ENCODE data around the gene HASPIN.

- TF ChIP-seq, protein P1, sequence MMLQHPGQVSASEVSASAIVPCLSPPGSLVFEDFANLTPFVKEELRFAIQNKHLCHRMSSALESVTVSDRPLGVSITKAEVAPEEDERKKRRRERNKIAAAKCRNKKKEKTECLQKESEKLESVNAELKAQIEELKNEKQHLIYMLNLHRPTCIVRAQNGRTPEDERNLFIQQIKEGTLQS (CRISPR knock-in tag; conservative IDR thresholded peaks at IDR 0.05) = no peak
- TF ChIP-seq CTCF (IDR thresholded peaks at IDR 0.05) (no peak), MLX (CRISPR knock-in tag; IDR thresholded peaks at IDR 0.05) (no peak), CBFB (CRISPR knock-in tag; IDR thresholded peaks at IDR 0.05; ENCODE audit: low read depth) (no peak), NR3C1 (CRISPR knock-in tag; conservative IDR thresholded peaks at IDR 0.05; ENCODE audit: low read depth) (no peak), JUN (CRISPR knock-in tag; IDR thresholded peaks at IDR 0.05) (no peak), RORB (CRISPR knock-in tag; IDR thresholded peaks at IDR 0.05) (no peak), FOXP1 (CRISPR knock-in tag; IDR thresholded peaks at IDR 0.05; ENCODE audit: borderline replicate concordance) (no peak), GRHL2 (CRISPR knock-in tag; IDR thresholded peaks at IDR 0.05; ENCODE audit: insufficient replicate concordance, severe bottlenecking) (no peak), NR2C2 (CRISPR knock-in tag; IDR thresholded peaks at IDR 0.05) (no peak), NFE2L1 (CRISPR knock-in tag; IDR thresholded peaks at IDR 0.05) (no peak), MAX (CRISPR knock-in tag; IDR thresholded peaks at IDR 0.05) (no peak), ATF6 (CRISPR knock-in tag; IDR thresholded peaks at IDR 0.05) (no peak), NR1H2 (CRISPR knock-in tag; IDR thresholded peaks at IDR 0.05) (no peak)
Measured at GRCh38 chr17:3739422-3740124, 15.9 kb downstream of the HASPIN start.

Data from WTC11 (cell line).